Neural cell (in vitro differentiated cells): ENCODE data around the gene KLK11.

Experiments
- CTCF ChIP-seq: fragments of 450-650 bp; IDR thresholded peaks from 2 replicates; pipeline ENCODE4 v1.5.1; 2014; ENCODE audit warnings: antibody characterized with exemption, mild to moderate bottlenecking, moderate library complexity; ENCODE audit not compliant: poor library complexity, severe bottlenecking
- EZH2 ChIP-seq: fragments of 200-600, 300-800 bp; shearing (Covaris generic), sonication (generic); IDR thresholded peaks from 2 replicates; pipeline ENCODE4 v1.6.1; 2014; ENCODE audit warnings: antibody characterized with exemption, low read length, borderline replicate concordance, mild to moderate bottlenecking; ENCODE audit not compliant: insufficient read depth, poor library complexity, severe bottlenecking
- POLR2AphosphoS5 ChIP-seq: IDR thresholded peaks from 2 replicates; pipeline ENCODE4 v1.6.1; 2012
- RAD21 ChIP-seq: fragments of 450-650 bp; conservative IDR thresholded peaks from 2 replicates; pipeline ENCODE4 v1.6.1; 2014; ENCODE audit warnings: antibody characterized with exemption, mild to moderate bottlenecking, moderate library complexity
- TAF1 ChIP-seq: IDR thresholded peaks from 2 replicates; pipeline ENCODE4 v1.6.1; 2012; ENCODE audit warnings: low read depth

- no peak for TF ChIP-seq TAF1
- TF ChIP-seq CTCF: no peak
- TF ChIP-seq POLR2AphosphoS5: no peak
- no peak for TF ChIP-seq EZH2
- TF ChIP-seq RAD21: no peak
Measured at GRCh38 chr19:51025401-51025800, 1.0 kb downstream of the KLK11 start.
